ENCODE data around the gene TAF4. TPM values are rescaled to one million over a fixed set of nuclear protein-coding genes. Genes with fewer than 3 reads are reported as not detected.

TAF4 gene
- total RNA-seq, 2 donors from 2014 or later = 12.7 to 29.0 TPM

GRCh38 chr20:62055106-62055861 is 10.4 kb downstream of the TAF4 start:
- no peaks in the 10 kb centered on the region for H3K36me3 ChIP-seq (replicated peaks in 1 of 2; ENCODE audit: insufficient read depth in 1 of 2, low read depth in 2 of 2)
- peaks cover 10% of the 10 kb centered on the region for H3K4me1 ChIP-seq
- no peak overlapping the region for H3K27ac ChIP-seq
- no peak for ATAC-seq
- TF ChIP-seq, protein P1, sequence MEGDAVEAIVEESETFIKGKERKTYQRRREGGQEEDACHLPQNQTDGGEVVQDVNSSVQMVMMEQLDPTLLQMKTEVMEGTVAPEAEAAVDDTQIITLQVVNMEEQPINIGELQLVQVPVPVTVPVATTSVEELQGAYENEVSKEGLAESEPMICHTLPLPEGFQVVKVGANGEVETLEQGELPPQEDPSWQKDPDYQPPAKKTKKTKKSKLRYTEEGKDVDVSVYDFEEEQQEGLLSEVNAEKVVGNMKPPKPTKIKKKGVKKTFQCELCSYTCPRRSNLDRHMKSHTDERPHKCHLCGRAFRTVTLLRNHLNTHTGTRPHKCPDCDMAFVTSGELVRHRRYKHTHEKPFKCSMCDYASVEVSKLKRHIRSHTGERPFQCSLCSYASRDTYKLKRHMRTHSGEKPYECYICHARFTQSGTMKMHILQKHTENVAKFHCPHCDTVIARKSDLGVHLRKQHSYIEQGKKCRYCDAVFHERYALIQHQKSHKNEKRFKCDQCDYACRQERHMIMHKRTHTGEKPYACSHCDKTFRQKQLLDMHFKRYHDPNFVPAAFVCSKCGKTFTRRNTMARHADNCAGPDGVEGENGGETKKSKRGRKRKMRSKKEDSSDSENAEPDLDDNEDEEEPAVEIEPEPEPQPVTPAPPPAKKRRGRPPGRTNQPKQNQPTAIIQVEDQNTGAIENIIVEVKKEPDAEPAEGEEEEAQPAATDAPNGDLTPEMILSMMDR (IDR thresholded peaks at IDR 0.05) = no peak
- TF ChIP-seq POLR2A (IDR thresholded peaks at IDR 0.05) = no peak
- H3K9me3 ChIP-seq = no peaks in the 10 kb centered on the region
- intact Hi-C loops (cut with DNase I) = no loop called here
- H3K4me3 ChIP-seq = no peak overlapping the region
- DNase-seq = no peak
- H3K27me3 ChIP-seq = no peaks in the 10 kb centered on the region
- whole genome bisulfite sequencing, 2 donors = 94 to 95% methylated on average over 20 to 21 of the region's 21 CpGs

DNA sequence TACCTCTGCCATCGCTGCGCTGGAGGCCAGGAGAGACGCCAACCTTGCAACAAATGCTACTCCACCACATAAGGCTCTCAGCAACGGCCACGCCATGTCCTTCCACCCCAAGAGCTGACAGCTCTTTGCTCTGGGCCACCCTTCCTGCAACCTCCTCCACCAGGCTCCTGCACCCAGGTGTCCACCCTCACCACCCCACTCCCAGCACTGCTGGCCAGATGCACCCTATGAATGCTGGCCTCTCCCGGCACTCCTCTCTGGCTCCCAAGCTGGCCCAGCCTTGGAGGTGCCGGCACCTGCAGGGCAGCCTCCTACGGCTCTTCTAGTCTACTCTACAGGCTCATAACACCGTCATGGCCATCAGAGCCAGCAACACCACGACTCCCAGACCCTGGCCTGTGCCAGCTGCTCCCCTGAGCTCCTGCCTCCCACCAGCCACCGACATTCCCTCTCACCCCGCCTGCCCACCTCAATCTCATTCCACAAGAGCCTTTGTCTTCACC is 11.2 kb downstream of the TAF4 start:
- intact Hi-C loops (cut with DNase I) = no loop called here
- Histone ChIP-seq H3K27ac (no peak overlapping the region), H3K36me3 (replicated peaks in 1 of 2; ENCODE audit: insufficient read depth in 1 of 2, low read depth in 2 of 2) (no peaks in the 10 kb centered on the region), H3K27me3 (no peaks in the 10 kb centered on the region), H3K9me3 (no peaks in the 10 kb centered on the region), H3K4me1 (peaks cover 4% of the 10 kb centered on the region), H3K4me3 (no peak overlapping the region)
- DNase-seq = no peak
- TF ChIP-seq, protein P1 (IDR thresholded peaks at IDR 0.05) = no peak
- no peak for TF ChIP-seq POLR2A (IDR thresholded peaks at IDR 0.05)
- WGBS, 2 donors = 91 to 96% methylated on average over 8 to 12 of the region's 12 CpGs
- ATAC-seq = no peak

DNA sequence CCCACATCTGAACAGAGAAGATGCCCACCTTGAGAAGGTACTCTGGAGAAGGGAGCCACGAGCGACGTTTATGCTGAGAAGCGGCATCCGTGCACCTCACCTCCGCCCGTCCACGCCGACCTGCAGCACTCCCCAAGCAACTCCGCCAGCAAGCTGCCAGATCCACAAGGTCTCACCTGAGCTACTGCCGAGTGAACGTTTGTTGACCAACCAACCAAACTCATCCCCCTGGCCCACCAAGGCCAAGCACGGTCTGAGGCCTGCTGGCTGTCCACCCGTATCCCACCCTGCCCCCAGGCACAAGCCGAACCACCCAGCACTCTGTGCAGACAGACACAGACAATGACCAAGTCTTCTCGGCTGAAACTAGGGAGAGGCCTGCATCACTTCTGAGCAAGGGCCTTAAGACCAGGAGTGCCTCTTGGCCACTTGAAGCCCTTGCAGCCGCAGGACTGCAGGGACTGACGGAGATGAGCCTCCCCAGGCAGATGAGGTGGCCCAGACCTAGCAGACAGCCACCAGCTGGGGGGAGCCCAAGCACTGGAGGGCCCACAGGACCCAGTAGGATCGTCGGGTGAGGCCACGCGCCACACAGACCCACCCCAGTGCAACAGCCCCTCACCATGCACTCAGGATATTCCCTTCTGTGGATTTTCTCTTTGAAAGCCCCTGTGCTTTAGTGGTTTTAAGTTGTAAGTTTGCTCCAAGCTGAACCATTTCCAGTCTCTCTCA is 12.1 kb downstream of the TAF4 start:
- DNase-seq = no peak
- TF ChIP-seq POLR2A (IDR thresholded peaks at IDR 0.05) = no peak
- TF ChIP-seq, protein P1 (IDR thresholded peaks at IDR 0.05) = no peak
- Histone ChIP-seq H3K4me1 (peaks cover 4% of the 10 kb centered on the region), H3K36me3 (replicated peaks in 1 of 2; ENCODE audit: insufficient read depth in 1 of 2, low read depth in 2 of 2) (no peaks in the 10 kb centered on the region), H3K27ac (no peak overlapping the region), H3K4me3 (no peak overlapping the region), H3K27me3 (no peaks in the 10 kb centered on the region), H3K9me3 (no peaks in the 10 kb centered on the region)
- ATAC-seq = no peak
- WGBS, 2 donors = 87 to 89% methylated on average over 5 to 22 of the region's 22 CpGs
- intact Hi-C loops (cut with DNase I) = no loop called here

DNA sequence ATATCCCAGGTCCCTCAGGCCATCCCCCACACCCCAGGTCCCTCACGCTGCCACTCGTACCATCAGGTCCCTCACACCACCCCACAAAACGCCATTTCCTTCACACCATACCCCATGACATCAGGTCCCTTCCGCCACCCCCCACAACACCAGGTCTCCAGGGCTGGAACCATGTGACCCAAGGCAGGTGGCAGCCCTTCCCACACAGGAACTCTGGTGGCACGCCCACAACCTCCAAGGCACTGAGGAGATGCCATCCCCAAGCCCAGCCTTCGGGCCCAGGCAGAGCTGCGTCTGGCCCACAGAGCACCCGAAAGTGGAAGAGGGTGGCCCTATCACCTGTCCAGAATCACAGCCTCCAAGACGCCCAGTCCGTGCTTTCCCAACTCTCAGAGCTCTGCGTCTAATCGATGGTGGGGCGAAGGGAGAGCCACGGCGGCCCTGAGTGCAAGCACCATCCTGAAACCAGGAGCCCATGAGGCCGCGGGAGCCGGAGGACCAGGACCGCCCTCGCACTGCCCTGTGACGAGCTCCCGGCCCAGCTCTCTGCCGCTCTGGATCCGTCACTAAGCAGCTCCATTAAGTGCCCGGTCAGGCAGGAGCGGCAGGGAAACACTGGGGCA is 12.7 kb downstream of the TAF4 start:
- Histone ChIP-seq H3K36me3 (replicated peaks in 1 of 2; ENCODE audit: insufficient read depth in 1 of 2, low read depth in 2 of 2) (no peaks in the 10 kb centered on the region), H3K9me3 (no peaks in the 10 kb centered on the region), H3K4me3 (no peak overlapping the region), H3K27ac (no peak overlapping the region), H3K27me3 (no peaks in the 10 kb centered on the region), H3K4me1 (peaks cover 4% of the 10 kb centered on the region)
- intact Hi-C loops (cut with DNase I) = no loop called here
- DNase-seq (no peak), ATAC-seq (no peak)
- TF ChIP-seq, protein P1 (IDR thresholded peaks at IDR 0.05) = no peak
- TF ChIP-seq POLR2A (IDR thresholded peaks at IDR 0.05) = no peak
- 87 to 98% methylated on average over 19 to 26 of the region's 26 CpGs for WGBS, 2 donors

All from body of pancreas (tissue), 4 donors.